Smooth muscle cell of the brain vasculature (primary cell): Measurements from ENCODE around the gene KRT2.
"Not testable (repeated sequence)": the region's sequence is repeated elsewhere in the genome, so short reads cannot be mapped to it uniquely, and the experiment has no call there.

ENCODE experiments used
- DNase-seq: peaks from one replicate; pipeline ENCODE4 v3.0.0-alpha.2; 2012; ENCODE audit warnings: low read depth, low spot score

Gene KRT2

DNA sequence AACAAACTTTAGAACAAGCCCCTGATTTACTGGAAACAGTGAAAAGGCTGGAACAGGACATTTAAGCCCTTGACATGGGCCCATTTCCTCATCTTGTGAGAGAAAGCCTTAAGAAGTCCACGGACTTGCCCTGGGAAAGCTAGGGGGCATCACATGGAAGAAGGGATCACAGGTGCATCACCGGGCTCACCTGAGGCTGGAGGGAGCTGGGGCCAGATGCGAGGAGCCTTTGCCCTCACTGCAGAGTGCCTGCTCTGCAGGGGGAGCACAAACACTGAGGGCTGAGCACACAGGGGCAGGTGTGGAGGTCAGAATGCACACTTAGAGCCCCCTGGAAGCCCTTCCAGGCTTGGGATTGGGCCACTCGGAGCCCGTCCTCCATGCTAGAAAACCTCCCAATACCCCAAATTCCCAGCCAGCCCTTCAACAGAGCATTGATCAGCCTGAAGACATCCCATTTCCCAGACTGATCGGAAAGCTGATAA lies 33.4 kb upstream of the KRT2 start:
- no peak for DNase-seq

DNA sequence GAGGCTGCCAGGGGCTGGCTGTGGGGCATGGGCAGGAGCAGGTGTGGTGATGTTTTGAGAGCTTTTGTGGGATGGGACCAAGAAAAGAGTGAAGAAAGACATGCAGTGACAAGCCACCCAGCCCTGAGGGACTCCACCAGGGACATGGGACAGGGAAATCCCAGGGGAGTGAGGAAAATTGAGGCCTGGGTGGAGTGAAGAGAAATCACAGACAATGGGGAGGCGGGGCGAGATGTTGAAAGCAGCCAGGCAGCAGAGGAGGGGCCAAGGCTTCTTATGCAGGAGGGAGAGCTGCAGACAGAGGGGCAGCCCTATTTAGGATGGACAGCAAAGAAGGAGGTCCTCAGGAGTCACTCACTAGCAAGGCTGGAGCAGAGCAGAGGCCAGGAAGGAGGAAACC lies 32.4 kb upstream of the KRT2 start:
- DNase-seq: no peak

DNA sequence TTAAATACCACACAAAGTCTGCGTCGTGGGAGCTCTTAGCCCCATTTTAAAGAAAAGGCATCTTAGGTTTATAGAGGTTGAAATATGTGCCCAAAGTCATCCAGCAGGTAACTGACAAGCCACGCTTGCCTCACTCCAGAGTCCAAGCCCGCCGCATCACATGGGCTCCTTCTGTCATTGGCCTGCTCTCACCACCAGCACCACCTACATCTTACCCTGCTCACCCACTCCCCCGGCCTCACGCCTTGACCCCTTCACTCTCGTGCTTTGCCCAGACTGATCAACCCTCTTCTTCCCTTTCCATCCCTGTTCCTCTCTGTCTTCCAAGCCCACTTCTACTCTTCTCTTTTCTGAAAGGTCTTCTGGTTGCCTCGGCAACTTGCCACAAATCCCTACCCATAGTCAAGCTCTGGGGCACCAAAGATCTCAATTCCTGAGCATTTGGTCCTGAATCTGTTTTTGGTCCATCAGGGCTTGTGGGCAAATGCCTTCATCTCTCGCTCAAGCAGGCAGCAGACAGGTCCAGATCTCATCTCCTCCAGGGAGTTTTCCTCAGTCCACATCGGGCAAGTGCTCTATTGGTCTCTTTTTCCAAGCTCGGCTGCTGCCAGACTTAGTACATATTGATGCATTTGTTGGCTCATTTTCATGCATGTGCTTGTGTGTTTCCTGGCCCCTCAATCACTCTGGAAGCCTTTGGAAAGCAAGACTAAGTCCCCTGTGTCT lies 31.7 kb upstream of the KRT2 start:
- DNase-seq: no peak

DNA sequence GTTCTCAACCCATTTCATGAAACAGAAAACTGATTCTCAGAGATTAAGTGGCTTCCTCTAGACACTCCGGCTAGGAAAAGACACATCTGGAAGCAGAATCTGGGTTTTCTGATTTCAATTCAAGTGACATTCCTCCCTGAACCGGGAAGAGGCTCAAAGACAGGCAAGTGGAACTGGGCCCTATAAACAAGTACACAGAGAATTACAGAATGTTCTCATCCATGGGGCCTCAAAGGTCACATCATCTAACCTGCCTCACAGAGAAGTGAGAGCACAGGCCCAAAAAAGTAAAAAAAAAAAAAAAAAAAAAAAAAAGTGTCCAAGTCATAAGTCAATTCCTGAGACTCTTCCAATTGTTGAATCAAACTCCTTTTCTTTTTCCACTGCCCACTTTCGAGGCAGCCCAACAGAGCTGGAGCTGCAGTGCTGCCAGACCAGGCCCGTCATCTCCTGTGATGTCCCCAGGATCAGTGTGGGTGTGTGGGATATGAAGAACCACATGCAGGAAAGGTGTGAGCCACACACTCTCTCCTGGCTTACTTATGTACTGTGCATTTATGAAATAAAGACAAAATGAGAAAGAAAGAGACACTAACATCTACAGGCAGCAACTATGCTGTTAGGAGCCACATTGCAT lies 31.0 kb upstream of the KRT2 start:
- no peak for DNase-seq

DNA sequence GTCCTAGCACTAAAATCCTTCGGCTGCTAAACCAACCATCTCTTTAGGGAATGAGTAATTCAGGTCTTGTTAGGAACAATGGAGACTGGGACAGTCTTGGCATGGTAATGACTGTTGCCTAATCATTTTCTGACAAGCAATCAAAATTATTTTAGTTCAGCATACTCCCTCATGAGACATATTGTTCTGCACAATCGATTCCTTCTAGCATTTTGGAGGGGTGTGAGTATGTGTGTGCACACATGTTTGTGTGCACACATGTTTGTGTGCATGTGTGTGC lies 30.3 kb upstream of the KRT2 start:
- no peak for DNase-seq

DNA sequence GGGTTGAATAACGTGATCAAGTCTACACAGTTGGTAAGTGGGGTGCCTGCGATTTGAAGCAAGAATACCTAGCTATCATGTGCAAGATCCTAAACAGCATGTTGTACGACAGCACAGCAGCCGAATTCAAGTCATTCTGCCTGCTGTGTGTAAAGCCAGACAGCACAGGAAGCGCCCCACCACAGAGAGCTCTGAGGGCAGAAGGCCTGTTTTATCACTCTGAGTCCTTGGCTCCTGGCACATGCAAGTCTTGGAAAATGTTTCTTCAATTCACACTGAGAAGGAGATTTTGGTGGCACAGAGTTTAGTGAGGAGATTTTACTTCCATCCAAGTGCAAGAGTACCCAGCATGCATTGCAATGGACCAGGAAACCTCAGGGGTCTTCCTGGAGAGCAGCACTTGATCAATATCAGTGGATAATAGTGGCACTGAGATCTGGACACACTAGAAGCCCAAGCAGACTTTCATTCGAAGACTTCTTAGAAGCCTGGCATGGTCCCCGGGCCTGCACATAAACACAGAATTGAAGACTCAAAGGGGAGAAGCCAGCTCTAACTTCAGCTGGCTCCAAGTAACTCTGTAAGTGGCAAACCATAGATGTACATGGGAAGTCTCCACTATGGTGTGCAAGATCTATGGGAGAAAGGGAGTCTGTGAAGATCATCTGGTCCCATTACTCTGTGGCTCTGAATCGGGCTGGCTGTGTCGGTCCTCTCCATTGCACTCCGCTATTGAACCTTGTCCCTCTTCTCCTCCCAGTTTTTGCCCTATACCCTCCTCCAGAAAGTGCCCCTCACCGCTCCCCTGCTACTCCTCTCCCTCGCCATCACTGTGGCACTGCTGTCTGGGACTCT lies 29.7 kb upstream of the KRT2 start:
- no peak for DNase-seq

DNA sequence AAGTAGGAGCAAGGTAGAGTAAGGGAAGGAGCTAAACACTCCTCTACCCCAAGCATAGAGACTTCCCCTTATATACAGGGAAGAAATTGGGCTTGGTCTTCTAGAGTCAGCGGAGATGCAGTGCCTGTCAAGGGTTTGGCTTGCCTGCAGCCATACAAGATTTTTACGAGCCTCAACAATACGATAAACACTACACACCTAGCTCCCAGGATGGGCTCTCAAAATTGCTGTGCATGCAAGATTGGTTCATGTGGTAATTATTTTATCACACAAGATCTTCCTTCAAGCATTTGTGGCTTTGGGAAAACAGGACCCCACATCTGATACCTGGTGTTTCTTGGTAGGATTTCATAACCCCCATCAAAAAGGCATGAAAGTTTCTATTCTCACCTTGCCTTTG lies 28.4 kb upstream of the KRT2 start, which contains the start of gene KRT1:
Gene KRT1 (minus strand): TSS at position 45 of the 400 bp plus-strand sequence. CDS start 59 bp downstream, outside the sequence.
- no peak for DNase-seq

DNA sequence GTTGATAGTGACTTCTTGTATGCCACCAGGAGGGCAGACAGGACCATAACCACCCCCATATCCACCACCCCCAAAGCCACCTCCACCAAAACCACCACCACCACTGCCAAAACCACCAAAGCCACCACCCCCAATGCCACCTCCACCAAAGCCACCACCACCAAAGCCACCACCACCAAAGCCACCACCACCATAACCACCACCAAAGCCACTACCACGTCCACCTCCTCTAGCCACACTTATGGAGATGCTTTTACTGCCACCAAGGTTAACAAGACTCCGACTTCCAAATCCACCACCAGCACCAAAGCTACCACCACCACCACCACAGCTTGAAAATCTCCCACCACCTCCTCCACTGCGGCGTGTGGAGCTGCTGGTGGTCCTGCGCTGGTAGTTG lies 27.9 kb upstream of the KRT2 start:
- DNase-seq: no peak

DNA sequence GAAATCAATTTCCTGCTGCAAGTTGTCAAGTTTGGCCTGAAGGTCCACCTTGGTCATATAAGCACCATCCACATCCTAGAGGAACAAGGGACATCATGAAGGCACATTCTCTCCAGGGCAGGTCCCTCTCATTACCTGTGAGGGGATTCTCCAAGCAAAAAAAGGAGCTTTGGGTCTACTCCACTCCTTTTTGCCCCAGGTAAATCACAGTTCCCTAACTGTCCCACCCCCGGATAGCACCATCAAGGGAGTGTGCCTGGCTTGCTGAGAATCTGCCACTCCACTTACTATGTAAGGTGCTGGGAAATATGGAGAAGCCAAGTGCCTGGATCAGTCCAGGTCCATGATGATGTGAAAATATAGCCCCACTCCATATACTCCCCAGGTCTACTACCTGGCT lies 25.7 kb upstream of the KRT2 start:
- DNase-seq: no peak

DNA sequence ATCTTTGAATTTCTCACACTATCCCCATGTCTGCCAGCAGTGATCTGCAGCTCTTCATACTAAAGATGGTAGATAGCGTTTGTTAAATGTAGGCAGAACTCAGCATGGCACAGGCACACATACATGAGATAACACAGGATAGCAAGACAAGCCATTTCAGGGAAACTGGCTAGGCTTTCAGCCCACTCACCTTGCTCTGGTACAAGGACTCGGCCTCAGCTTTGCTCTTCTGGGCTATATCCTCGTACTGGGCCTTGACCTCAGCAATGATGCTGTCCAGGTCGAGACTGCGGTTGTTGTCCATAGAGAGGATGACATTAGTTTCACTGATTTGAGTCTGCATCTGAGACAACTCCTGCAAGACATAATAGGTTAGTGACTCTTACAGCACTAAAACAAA lies 25.1 kb upstream of the KRT2 start:
- no peak for DNase-seq

DNA sequence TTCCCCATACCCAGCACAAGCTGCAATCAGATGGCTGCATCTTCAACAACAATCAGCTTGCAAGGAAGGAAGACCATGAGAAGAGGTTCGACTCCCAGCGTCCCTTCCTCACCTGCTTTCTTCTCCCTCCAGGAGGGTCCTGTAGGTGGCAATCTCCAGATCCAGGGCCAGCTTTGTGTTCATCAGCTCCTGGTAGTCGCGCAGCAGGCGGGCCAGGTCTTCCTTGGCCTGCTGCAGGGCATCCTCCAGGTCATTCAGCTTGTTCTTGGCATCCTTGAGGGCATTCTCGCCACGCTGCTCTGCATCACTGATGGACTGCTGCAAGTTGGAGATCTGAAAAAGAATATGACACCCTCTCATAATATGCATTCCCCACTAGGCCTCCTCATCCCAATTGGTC lies 24.2 kb upstream of the KRT2 start:
- no peak for DNase-seq

DNA sequence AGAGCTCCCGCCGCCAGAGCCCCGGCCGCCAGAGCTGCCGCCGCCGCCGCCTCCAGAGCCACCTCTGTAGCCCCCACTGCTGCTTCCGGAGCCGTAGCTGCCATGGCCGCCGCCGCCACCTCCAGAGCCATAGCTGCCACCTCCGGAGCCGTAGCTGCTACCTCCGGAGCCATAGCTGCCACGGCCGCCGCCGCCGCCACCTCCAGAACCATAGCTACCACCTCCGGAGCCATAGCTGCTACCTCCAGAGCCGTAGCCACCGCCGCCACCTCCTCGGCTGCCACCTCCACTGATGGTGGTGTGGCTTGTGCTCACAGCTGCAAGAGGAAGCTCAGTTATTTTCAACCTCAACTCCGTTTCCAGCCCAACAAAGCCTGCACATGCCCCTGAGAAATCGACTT lies 23.3 kb upstream of the KRT2 start:
- DNase-seq: no peak

DNA sequence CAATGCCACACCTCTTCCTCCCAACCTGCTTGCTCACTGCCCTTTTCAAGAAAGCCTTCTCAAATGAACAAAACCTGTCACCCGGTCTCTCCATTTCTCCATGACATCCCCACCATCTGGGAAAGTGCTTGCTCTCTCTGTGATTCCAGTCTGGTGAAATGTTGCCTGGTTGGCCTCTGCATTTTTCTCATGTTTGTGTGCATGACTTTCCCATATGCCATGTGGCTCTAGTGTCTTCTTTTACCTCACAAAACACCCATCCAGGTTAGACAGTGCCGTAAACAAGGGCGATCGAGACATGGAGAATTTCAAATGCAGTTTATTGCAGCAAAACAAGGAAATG lies 22.4 kb upstream of the KRT2 start:
- DNase-seq: no peak

DNA sequence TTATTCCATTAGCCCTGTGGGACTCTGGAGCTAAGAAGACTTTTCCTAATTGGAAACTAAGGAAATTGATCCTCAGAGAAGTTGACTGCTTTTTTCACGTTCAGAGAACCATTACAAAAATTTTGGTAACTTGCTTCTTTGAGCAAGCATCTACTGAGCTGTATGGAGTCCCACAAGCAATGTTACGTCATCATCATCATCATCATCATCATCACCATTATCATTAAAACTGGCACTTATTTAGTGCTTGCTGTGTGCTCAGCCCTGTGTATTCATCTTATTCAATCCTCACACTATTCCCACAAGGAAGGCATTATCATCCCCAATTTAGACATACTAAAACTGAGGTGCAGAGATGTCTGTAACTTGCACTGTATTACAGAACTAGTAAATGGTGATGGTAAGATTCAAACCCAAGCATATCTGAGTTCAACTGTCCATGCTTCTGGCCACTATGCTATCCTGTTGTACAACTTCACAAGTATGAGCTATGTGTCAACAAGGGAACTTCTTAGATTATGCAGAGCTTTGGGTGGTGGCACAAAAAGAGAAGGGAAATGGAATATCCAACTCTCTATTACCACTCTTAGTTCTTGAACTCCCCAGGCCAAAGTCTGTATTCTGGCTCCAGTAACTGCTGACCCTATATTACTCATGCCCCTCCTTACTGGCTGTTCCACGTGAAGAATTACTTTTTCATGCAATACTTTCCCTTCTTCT lies 21.9 kb upstream of the KRT2 start:
- DNase-seq: no peak

DNA sequence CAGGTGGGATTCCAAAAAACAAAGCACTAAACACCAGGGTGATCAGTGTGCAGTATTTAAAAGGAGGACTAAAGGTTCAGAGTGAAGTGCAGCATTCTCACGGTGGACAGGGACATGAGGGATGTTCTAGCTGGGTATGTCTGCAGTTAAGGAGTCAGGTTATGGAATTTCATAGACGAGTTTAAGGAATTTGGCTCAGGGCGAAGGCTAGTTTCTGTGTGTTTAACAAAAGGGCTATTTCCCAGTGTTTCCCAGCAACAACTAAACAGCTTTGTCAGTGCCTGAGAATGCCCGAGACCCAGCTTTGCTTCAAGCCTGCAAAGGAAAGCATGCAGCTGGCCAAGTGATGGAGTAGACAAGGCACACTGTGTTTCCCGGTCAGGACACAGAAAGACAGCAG lies 21.2 kb upstream of the KRT2 start:
- no peak for DNase-seq

DNA sequence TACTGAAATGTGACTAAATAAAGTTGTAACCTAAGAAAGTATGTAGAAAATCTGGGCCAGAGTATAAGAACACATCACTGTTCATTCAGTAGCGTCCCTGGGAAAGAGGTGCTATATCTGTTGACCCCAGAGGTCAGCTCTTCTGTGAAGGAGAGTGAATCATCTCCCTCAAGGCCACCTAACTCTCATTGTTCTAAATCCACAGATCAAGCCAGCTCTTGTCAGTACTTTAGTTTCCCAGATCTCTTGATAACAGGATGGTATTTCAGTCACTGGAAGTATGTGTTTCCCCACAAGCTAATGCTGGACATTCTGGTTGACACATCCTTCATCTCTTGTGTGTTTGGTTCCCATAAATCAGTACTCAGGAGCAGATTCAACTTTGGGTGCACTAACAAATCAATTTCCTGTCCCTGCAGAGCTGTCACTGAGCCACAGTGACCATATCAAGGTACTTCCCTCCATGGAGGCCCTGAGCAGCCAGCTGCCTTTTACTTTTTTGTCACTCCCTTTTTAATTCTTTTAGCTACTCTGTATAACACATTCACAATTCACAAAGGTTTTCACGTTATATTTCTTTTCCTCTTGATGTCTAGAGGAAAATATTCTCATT lies 20.4 kb upstream of the KRT2 start:
- DNase-seq: no peak

DNA sequence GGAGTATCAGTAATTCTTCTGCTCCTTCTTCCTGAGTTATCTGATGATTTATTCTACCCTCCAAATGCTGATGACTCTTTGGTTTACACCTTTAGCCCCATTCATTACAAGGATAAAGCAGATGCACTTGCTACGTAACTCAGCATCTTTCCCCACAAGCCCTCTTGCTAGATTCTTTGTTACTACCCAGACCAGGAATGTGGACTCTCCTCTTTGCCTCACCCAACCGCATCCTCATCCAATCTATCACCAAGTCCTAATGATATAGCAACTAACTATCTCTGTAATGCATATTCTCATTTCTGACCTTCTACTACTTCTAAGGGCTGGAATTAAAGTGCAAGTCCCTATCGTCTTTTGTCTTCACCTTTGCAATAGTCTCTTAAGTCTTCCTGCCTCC lies 18.9 kb upstream of the KRT2 start:
- no peak for DNase-seq

DNA sequence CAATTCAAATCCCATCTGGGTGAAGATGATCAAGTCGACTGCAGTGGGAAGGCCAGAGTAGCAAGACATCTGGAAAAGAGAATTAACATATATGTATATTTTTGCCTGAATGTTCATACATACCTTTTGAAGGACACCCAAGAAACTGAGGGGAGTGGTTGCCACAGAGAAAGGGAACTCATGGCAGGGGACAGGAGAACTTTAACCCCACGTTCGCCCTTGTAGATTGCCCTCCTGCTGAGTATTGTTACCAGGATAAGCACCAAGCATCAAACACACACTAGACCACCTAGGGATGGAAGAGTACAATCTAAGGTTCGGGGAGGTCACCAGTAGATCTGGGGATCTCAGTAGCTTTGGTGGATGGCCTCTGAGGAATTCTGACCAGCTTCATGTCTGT lies 18.5 kb upstream of the KRT2 start:
- no peak for DNase-seq

DNA sequence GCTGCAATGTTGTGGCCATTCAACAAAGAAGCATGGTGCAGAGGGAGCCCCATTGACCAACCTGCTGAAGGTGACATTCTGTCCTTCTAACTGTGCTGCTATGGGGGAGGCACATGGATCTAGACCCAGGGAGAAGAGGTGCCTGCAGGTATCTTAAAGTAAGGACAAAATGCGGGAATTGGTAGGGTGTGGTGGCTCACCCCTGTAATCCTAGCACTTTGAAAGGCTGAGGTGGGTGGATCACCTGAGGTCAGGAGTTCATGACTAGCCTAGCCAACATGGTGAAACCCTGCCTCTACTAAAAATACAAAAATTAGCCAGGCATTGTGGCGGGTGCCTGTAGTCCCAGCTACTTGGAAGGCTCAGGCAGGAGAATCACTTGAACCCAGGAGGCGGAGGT lies 17.9 kb upstream of the KRT2 start:
- not testable (repeated sequence) for DNase-seq

DNA sequence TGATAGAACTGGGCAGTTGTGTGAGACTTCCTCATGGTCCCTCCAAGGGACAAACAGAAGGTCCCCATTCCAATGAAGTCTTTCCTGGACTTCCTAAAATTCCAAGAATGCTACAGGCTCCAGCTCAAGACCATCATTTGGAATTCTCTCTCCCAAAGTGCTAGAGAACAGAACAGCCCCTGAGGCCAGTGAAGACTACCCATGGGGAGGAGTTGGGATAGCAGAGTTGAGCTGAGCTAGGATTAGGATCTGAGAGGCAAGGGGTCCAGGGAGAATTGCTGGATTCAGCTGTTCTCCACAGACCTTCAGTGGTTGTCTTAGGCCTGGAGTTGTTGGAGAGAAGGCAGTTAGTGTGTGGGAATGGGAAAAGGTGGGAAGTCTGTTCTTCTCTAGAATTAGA lies 17.4 kb upstream of the KRT2 start:
- DNase-seq: no peak

DNA sequence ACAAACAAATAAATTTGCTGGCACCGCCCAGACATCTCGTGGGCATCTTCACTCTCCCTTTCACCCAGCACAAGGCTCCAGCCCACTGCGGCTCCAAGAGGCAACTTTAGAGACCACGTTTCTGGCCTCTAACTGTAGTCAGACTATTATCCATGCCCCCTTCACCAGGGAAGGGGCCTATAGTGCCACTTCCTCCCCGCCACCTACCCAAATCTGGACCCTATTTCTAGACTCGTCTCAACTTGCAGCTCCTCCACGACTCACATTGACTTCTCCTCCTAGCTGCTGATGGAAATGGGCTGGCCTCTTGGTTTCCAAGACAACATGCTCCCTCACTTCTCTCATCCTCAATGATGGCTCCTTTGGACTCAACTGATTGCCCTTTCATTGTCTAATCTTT lies 15.9 kb upstream of the KRT2 start:
- DNase-seq: no peak

DNA sequence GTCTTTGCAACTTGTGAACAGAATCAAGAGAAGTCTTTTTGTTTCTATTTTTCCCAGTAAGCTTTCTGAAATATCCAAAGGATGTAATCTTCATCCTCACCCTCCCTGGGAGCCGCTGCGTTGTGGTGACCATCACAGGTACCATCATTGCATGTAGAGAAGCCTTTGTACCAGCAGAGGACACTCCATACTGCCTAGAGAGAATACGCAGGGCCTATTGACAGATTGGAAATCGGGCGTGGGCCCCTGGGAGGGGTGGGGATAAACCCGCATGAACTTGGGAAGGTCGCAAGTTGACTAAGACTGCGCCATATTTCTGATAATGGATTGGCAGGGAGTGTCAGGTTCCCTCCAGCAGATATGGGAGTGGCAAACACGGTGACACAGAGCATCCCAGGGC lies 15.5 kb upstream of the KRT2 start:
- no peak for DNase-seq
